Measurements from ENCODE around the gene EBF3. TPM values are rescaled to one million over a fixed set of nuclear protein-coding genes. Genes with fewer than 3 reads are reported as not detected.

EBF3 gene
- total RNA-seq, 1 donor from 2014 or later = 0.15 TPM

DNA sequence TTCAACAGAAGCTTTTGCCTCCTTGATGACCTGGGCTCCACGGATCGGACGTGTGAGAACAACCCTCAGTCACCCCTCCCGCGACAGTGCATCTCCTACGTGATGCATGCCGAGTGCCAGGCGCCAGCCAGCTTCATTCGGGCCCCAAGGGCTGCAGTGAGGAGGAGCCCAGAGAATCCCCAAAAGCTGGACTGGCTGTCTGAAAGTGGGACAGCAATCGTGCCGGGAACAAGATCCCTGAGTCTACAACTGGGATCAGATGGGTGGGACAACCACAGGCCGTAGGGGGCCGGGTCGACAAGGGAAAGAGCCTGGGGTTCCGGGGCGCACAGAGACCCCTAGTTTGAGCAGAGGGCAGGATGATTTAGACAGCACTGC is 27.2 kb downstream of the EBF3 start:
- Mint-ChIP-seq H3K9me3 (no peaks in the 10 kb centered on the region), H3K27ac (no peak overlapping the region), H3K4me1 (peaks cover 17% of the 10 kb centered on the region), H3K36me3 (no peaks in the 10 kb centered on the region), H3K4me3 (no peak overlapping the region), H3K27me3 (ENCODE audit: insufficient read depth, low read depth) (peaks cover 11% of the 10 kb centered on the region)
- Histone ChIP-seq H3K79me2 (ENCODE audit: low read depth) (no peaks in the 10 kb centered on the region), H4K20me1 (ENCODE audit: low read depth) (no peaks in the 10 kb centered on the region), H3K36me3 (no peaks in the 10 kb centered on the region), H2AFZ (replicated peaks) (no peak overlapping the region), H3K9ac (no peak overlapping the region), H3K4me2 (no peak overlapping the region), H3K27ac (no peak overlapping the region), H3F3A (ENCODE audit: low read depth) (no peaks in the 10 kb centered on the region), H3K9me3 (ENCODE audit: low read depth) (no peaks in the 10 kb centered on the region), H3K27me3 (no peaks in the 10 kb centered on the region), H3K4me1 (no peaks in the 10 kb centered on the region), H3K4me3 (no peak overlapping the region)
- TF ChIP-seq, protein P1, sequence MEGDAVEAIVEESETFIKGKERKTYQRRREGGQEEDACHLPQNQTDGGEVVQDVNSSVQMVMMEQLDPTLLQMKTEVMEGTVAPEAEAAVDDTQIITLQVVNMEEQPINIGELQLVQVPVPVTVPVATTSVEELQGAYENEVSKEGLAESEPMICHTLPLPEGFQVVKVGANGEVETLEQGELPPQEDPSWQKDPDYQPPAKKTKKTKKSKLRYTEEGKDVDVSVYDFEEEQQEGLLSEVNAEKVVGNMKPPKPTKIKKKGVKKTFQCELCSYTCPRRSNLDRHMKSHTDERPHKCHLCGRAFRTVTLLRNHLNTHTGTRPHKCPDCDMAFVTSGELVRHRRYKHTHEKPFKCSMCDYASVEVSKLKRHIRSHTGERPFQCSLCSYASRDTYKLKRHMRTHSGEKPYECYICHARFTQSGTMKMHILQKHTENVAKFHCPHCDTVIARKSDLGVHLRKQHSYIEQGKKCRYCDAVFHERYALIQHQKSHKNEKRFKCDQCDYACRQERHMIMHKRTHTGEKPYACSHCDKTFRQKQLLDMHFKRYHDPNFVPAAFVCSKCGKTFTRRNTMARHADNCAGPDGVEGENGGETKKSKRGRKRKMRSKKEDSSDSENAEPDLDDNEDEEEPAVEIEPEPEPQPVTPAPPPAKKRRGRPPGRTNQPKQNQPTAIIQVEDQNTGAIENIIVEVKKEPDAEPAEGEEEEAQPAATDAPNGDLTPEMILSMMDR (IDR thresholded peaks at IDR 0.05) = no peak
- TF ChIP-seq EZH2 (IDR thresholded peaks at IDR 0.05) = no peak
- no peak for TF ChIP-seq EZH2phosphoT487 (IDR thresholded peaks at IDR 0.05)
- DNase-seq (ENCODE audit: low spot score) = no peak

DNA sequence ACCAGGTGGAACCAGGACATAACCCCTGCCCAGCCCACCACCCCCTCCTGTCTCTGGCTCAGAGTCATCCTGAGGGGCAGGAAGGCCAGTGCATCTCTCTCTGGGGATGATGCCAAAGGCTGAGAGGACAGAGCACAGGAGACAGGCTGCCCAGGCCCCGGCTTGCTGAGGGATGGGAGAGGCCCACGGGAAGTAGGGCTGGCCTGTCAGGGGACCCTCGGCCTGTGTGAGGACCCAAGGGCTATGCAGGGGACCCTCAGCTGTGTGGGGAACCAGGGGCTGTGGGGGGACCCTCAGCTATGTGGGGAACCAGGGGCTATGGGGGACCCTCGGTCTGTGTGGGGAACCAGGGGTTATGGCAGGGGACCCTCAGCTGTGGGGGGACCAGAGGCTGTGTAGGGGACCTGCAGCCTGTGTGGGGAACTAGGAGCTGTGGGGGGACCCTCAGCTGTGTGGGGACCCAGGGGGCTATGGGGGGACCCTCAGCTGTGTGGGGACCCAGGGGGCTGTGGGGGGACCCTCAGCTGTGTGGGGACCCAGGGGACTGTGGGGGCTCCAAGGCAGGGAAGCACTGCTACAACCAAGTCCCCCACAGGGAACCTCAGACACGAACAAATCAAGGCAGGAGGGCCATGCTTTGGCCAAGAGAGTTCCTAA is 27.7 kb downstream of the EBF3 start:
- no peak overlapping the region for H3K27ac ChIP-seq
- Mint-ChIP-seq H3K9me3 (no peaks in the 10 kb centered on the region), H3K27ac (no peak overlapping the region), H3K36me3 (no peaks in the 10 kb centered on the region), H3K4me1 (peaks cover 17% of the 10 kb centered on the region), H3K27me3 (ENCODE audit: insufficient read depth, low read depth) (peaks cover 11% of the 10 kb centered on the region), H3K4me3 (no peak overlapping the region)
- no peaks in the 10 kb centered on the region for H3K79me2 ChIP-seq (ENCODE audit: low read depth)
- no peak overlapping the region for H2AFZ ChIP-seq (replicated peaks)
- H4K20me1 ChIP-seq (ENCODE audit: low read depth) = no peaks in the 10 kb centered on the region
- TF ChIP-seq EZH2phosphoT487 (IDR thresholded peaks at IDR 0.05) (no peak), EZH2 (IDR thresholded peaks at IDR 0.05) (no peak)
- TF ChIP-seq, protein P1 (IDR thresholded peaks at IDR 0.05) = no peak
- no peaks in the 10 kb centered on the region for H3K27me3 ChIP-seq
- no peaks in the 10 kb centered on the region for H3K36me3 ChIP-seq
- no peaks in the 10 kb centered on the region for H3K4me1 ChIP-seq
- no peak overlapping the region for H3K4me2 ChIP-seq
- DNase-seq (ENCODE audit: low spot score) = no peak
- H3K4me3 ChIP-seq = no peak overlapping the region
- H3K9ac ChIP-seq = no peak overlapping the region
- no peaks in the 10 kb centered on the region for H3K9me3 ChIP-seq (ENCODE audit: low read depth)
- no peaks in the 10 kb centered on the region for H3F3A ChIP-seq (ENCODE audit: low read depth)

DNA sequence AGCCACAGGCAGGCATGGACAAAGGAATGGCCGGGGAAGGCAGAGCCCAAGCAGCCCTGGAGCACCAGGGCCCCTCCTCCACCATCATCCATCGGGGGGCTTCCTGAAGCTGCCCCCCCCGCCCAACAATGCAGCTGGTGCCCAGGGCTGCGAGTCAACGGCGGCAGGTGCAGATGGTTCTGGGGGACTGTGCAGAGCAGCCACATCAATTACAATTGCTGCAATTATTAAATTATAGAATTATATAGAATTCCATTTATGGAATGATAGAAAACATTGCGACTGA is 28.3 kb downstream of the EBF3 start:
- Histone ChIP-seq H3K4me3 (no peak overlapping the region), H3F3A (ENCODE audit: low read depth) (no peaks in the 10 kb centered on the region), H3K27me3 (no peaks in the 10 kb centered on the region), H3K9ac (no peak overlapping the region), H3K79me2 (ENCODE audit: low read depth) (no peaks in the 10 kb centered on the region), H3K27ac (no peak overlapping the region), H3K36me3 (no peaks in the 10 kb centered on the region), H4K20me1 (ENCODE audit: low read depth) (no peaks in the 10 kb centered on the region), H3K4me1 (no peaks in the 10 kb centered on the region), H3K4me2 (no peak overlapping the region), H3K9me3 (ENCODE audit: low read depth) (no peaks in the 10 kb centered on the region), H2AFZ (replicated peaks) (no peak overlapping the region)
- Mint-ChIP-seq H3K27me3 (ENCODE audit: insufficient read depth, low read depth) (peaks cover 11% of the 10 kb centered on the region), H3K9me3 (no peaks in the 10 kb centered on the region), H3K27ac (peak overlapping the region; percentile 86), H3K4me3 (no peak overlapping the region), H3K36me3 (no peaks in the 10 kb centered on the region), H3K4me1 (peaks cover 15% of the 10 kb centered on the region)
- no peak for DNase-seq (ENCODE audit: low spot score)
- TF ChIP-seq EZH2 (IDR thresholded peaks at IDR 0.05) (no peak), EZH2phosphoT487 (IDR thresholded peaks at IDR 0.05) (no peak)
- TF ChIP-seq, protein P1 (IDR thresholded peaks at IDR 0.05) = no peak
